Right cardiac atrium (tissue), 5 donors: ENCODE results near the gene NSL1. TPM values are rescaled to one million over a fixed set of nuclear protein-coding genes. Genes with fewer than 3 reads are reported as not detected.

ENCODE experiments used
- ATAC-seq, 2 donors: fragments of 200-7000 bp; cut with Tn5 transposase; one replicate each; pipeline versions ENCODE4 v1.8.0 to v1.9.1; 2020; ENCODE audit warnings: moderate library complexity in 2 of 2, mild to moderate bottlenecking in 1 of 2
- DNase-seq, 3 donors: peaks; one replicate each; pipeline ENCODE4 v3.0.0-alpha.2; 2020
- H3K27ac ChIP-seq: one replicate; pipeline ENCODE4 v1.5.1; 2013; ENCODE audit warnings: mild to moderate bottlenecking, low read length, control low read depth, moderate library complexity
- H3K27me3 ChIP-seq: one replicate; pipeline ENCODE4 v1.6.1; 2013; ENCODE audit not compliant: control insufficient read depth, insufficient read depth
- H3K4me1 ChIP-seq: one replicate; pipeline ENCODE4 v1.6.1; 2013; ENCODE audit warnings: low read length; ENCODE audit not compliant: control insufficient read depth, insufficient read depth
- H3K4me3 ChIP-seq: one replicate; pipeline ENCODE4 v1.5.1; 2013; ENCODE audit warnings: low read length, control low read depth
- H3K9me3 ChIP-seq: one replicate; pipeline ENCODE4 v1.6.1; 2013; ENCODE audit warnings: low read length; ENCODE audit not compliant: control insufficient read depth
- WGBS: extraction: QIAGEN DNeasy Blood & Tissue Kit; methylation state at CpG from one replicate; pipeline ENCODE4 v1.1.7; 2013; 5-methylcytosine and 5-hydroxymethylcytosine counted together
- intact Hi-C, 4 donors: fragments of 100-400 bp; cut with DNase I; formaldehyde crosslinking; loops; one replicate each; pipeline versions ENCODE4 v1.11.0 to v1.14.0; 2022 to 2023
- polyA plus RNA-seq: library from polyadenylated mRNA; stranded (reverse); fragments of 200-250 nt; gene quantifications from one replicate; pipeline ENCODE4 v1.2.3, GENCODE V29; 2013
- total RNA-seq, 4 donors: library from RNA; stranded (reverse); fragmentation: NEBNext Ultra II Directional; extraction: Animal tissue kit (Norgen Biotek cat#: 25700); gene quantifications; one replicate each; pipeline ENCODE4 v1.2.1, GENCODE V29; 2021
- donor health status: healthy with polysubstance abuse.
- donor health status: DM: no; HTN: yes; CAD: no.
- donor health status: DM: no; HTN: no; CAD: no.
- donor health status: DM: no; HTN: yes; CAD: no; lungs with severe emphysema.
- donor health status: DM: yes; HTN: yes; CAD: no.

Gene NSL1
- total and polyA plus RNA-seq, 5 donors = 22.5 to 30.6 (median 23.7) TPM

- Histone ChIP-seq H3K4me1 (no peaks in the 10 kb centered on the region), H3K27ac (no peak overlapping the region), H3K4me3 (no peak overlapping the region), H3K9me3 (no peaks in the 10 kb centered on the region), H3K27me3 (no peaks in the 10 kb centered on the region)
- ATAC-seq (no peak), DNase-seq (no peak)
- intact Hi-C loops = no loop called here
- WGBS = 88% methylated on average over 12 of the region's 12 CpGs
Measured at GRCh38 chr1:212689758-212690529, 101.6 kb downstream of the NSL1 start.

- Histone ChIP-seq H3K27me3 (no peaks in the 10 kb centered on the region), H3K27ac (no peak overlapping the region), H3K9me3 (no peaks in the 10 kb centered on the region), H3K4me1 (no peaks in the 10 kb centered on the region), H3K4me3 (no peak overlapping the region)
- no peak for ATAC-seq
- 73% methylated on average over 5 of the region's 5 CpGs for WGBS
- intact Hi-C loops = no loop called here
- no peak for DNase-seq
Measured at GRCh38 chr1:212689196-212689725, 102.3 kb downstream of the NSL1 start.

- Histone ChIP-seq H3K4me3 (no peak overlapping the region), H3K4me1 (no peaks in the 10 kb centered on the region), H3K27me3 (no peaks in the 10 kb centered on the region), H3K27ac (no peak overlapping the region), H3K9me3 (no peaks in the 10 kb centered on the region)
- ATAC-seq = no peak
- no peak for DNase-seq
- 78% methylated on average over 7 of the region's 7 CpGs for WGBS
- intact Hi-C loops = no loop called here
Measured at GRCh38 chr1:212688341-212689047, 103.1 kb downstream of the NSL1 start.

- no peak for ATAC-seq
Measured at GRCh38 chr1:212687811-212688210, 103.8 kb downstream of the NSL1 start.

GRCh38 chr1:212686591-212686990 is 105.0 kb downstream of the NSL1 start:
- no peak for ATAC-seq
- intact Hi-C loops = no loop called here

More at GRCh38 chr1:212687811-212688210, 103.8 kb downstream of the NSL1 start:
- DNase-seq = no peak
- intact Hi-C loops = no loop called here
- Histone ChIP-seq H3K4me1 (no peaks in the 10 kb centered on the region), H3K27ac (no peak overlapping the region), H3K27me3 (no peaks in the 10 kb centered on the region), H3K4me3 (no peak overlapping the region), H3K9me3 (no peaks in the 10 kb centered on the region)
- 97% methylated on average over 2 of the region's 2 CpGs for WGBS

GRCh38 chr1:212686069-212686468 is 105.5 kb downstream of the NSL1 start:
- H3K9me3 ChIP-seq = no peaks in the 10 kb centered on the region
- H3K4me3 ChIP-seq = no peak overlapping the region
- WGBS = 69% methylated on average over 3 of the region's 3 CpGs
- intact Hi-C loops = no loop called here
- H3K27me3 ChIP-seq = no peaks in the 10 kb centered on the region
- H3K4me1 ChIP-seq = no peaks in the 10 kb centered on the region
- ATAC-seq (no peak), DNase-seq (no peak)
- no peak overlapping the region for H3K27ac ChIP-seq

More at GRCh38 chr1:212686591-212686990, 105.0 kb downstream of the NSL1 start:
- no peak overlapping the region for H3K27ac ChIP-seq
- no peaks in the 10 kb centered on the region for H3K4me1 ChIP-seq
- H3K27me3 ChIP-seq = no peaks in the 10 kb centered on the region
- no peak overlapping the region for H3K4me3 ChIP-seq
- no peak for DNase-seq
- H3K9me3 ChIP-seq = no peaks in the 10 kb centered on the region
- 97% methylated on average over 11 of the region's 11 CpGs for WGBS

GRCh38 chr1:212685429-212685828 is 106.1 kb downstream of the NSL1 start:
- Histone ChIP-seq H3K4me1 (no peaks in the 10 kb centered on the region), H3K27ac (no peak overlapping the region), H3K9me3 (no peaks in the 10 kb centered on the region), H3K27me3 (no peaks in the 10 kb centered on the region), H3K4me3 (no peak overlapping the region)
- ATAC-seq = peak in 1 of 2 donors; percentile 44
- DNase-seq = peak in 1 of 3 donors; percentile 47
- intact Hi-C loops = no loop called here
- 61% methylated on average over 2 of the region's 2 CpGs for WGBS

GRCh38 chr1:212684521-212685090 is 107.0 kb downstream of the NSL1 start:
- no peak overlapping the region for H3K4me3 ChIP-seq
- H3K27me3 ChIP-seq = no peaks in the 10 kb centered on the region
- WGBS = 90% methylated on average over 11 of the region's 11 CpGs
- intact Hi-C loops = no loop called here
- DNase-seq (no peak), ATAC-seq (no peak)
- H3K9me3 ChIP-seq = no peaks in the 10 kb centered on the region
- H3K27ac ChIP-seq = no peak overlapping the region
- H3K4me1 ChIP-seq = no peaks in the 10 kb centered on the region

GRCh38 chr1:212684076-212684475 is 107.5 kb downstream of the NSL1 start:
- DNase-seq (no peak), ATAC-seq (no peak)
- Histone ChIP-seq H3K9me3 (no peaks in the 10 kb centered on the region), H3K4me3 (no peak overlapping the region), H3K4me1 (no peaks in the 10 kb centered on the region), H3K27ac (no peak overlapping the region), H3K27me3 (no peaks in the 10 kb centered on the region)
- WGBS = 87% methylated on average over 6 of the region's 6 CpGs
- intact Hi-C loops = no loop called here

- Histone ChIP-seq H3K27me3 (no peaks in the 10 kb centered on the region), H3K9me3 (no peaks in the 10 kb centered on the region), H3K4me3 (no peak overlapping the region), H3K4me1 (no peaks in the 10 kb centered on the region), H3K27ac (no peak overlapping the region)
- peak; percentile 56 to 64 for ATAC-seq
- 57% methylated on average over 7 of the region's 7 CpGs for WGBS
- peak; percentile 34 to 69 (median 66) for DNase-seq
- intact Hi-C loops = no loop called here
Measured at GRCh38 chr1:212683357-212683722, 108.2 kb downstream of the NSL1 start.
